Cardiac fibroblast (primary cell): ENCODE measurements around the gene RTP3.
A peak's percentile ranks its signal among the peaks of the same experiment; 100 is the strongest.
"Not testable (repeated sequence)": the region's sequence is repeated elsewhere in the genome, so short reads cannot be mapped to it uniquely, and the experiment has no call there.

Source experiments
- DNase-seq, 2 donors: peaks; one replicate each; pipeline versions ENCODE4 v3.0.0 to v3.0.0-alpha.2; 2010; ENCODE audit warnings: low read depth in 2 of 2
- H3K4me3 ChIP-seq, 2 donors: replicated peaks in 1 of 2; 1 replicate in 1 of 2; 2 replicates in 1 of 2; pipeline ENCODE4 v1.5.1; 2011; ENCODE audit warnings: low read depth in 2 of 2, low read length in 2 of 2, mild to moderate bottlenecking in 2 of 2, moderate library complexity in 1 of 2
- TF ChIP-seq, protein P1 (sequence below): IDR thresholded peaks from one replicate; pipeline ENCODE4 v1.5.1; 2011; ENCODE audit warnings: low read depth, mild to moderate bottlenecking, low read length, inconsistent platforms

Gene RTP3

DNA sequence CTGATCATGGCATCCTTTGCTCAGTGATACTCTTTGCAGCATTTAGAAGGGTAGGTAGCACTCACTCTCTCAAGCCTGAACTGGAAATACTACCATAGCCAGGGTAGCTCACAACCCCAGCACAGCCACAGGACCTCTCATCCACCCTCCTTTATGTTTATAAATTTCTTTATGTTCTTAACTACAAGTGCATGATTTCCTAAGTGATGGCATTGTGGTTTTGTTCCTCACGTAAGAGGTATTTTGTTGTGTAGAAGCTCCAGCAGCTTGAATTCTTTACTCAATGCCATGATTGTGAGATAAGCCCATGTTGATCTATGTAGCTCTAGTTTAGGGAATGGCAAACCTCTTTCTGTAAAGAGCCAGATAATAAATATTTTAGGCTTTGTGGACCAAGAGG, 7.9 kb upstream of the RTP3 start:
- peak in 1 of 2 donors; percentile 79 for DNase-seq
- TF ChIP-seq, protein P1, sequence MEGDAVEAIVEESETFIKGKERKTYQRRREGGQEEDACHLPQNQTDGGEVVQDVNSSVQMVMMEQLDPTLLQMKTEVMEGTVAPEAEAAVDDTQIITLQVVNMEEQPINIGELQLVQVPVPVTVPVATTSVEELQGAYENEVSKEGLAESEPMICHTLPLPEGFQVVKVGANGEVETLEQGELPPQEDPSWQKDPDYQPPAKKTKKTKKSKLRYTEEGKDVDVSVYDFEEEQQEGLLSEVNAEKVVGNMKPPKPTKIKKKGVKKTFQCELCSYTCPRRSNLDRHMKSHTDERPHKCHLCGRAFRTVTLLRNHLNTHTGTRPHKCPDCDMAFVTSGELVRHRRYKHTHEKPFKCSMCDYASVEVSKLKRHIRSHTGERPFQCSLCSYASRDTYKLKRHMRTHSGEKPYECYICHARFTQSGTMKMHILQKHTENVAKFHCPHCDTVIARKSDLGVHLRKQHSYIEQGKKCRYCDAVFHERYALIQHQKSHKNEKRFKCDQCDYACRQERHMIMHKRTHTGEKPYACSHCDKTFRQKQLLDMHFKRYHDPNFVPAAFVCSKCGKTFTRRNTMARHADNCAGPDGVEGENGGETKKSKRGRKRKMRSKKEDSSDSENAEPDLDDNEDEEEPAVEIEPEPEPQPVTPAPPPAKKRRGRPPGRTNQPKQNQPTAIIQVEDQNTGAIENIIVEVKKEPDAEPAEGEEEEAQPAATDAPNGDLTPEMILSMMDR = no peak

DNA sequence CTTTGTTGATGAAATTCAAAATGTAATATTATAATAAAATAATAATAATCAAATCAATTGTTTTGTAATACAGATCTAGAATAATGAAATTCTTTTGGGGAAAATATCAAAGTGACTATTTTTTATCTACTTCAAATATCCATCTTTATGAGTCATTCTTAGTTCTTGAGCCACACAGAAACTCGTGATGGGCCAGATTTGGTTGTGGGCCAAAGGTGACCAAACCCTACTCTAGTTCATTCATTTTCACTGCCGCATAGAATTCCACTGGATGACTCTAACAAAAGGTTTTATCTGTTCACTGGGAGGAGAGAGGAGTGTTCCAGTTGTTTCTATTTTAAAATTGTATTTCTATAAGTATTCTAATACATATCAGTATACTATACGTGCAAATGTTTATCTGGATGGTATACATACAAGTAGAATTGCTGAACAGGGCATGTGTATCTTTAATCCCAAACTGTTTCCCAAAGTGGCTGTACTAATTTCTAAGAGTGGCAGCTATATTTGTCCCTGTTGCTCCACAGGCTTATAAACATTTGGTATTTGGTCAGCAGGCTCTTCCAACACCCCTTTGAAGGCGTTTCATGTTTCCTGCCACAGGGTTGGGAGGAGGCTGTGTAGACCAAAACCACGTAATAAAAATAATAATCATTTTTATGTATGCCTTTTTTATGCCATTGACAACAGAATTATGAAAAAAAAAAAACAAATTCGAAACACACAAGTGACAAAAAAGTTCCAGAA, 7.3 kb upstream of the RTP3 start:
- TF ChIP-seq, protein P1 = no peak
- DNase-seq = peak in 1 of 2 donors; percentile 82

More for the DNA sequence above, 7.9 kb upstream of the RTP3 start:
- no peak overlapping the region for H3K4me3 ChIP-seq

DNA sequence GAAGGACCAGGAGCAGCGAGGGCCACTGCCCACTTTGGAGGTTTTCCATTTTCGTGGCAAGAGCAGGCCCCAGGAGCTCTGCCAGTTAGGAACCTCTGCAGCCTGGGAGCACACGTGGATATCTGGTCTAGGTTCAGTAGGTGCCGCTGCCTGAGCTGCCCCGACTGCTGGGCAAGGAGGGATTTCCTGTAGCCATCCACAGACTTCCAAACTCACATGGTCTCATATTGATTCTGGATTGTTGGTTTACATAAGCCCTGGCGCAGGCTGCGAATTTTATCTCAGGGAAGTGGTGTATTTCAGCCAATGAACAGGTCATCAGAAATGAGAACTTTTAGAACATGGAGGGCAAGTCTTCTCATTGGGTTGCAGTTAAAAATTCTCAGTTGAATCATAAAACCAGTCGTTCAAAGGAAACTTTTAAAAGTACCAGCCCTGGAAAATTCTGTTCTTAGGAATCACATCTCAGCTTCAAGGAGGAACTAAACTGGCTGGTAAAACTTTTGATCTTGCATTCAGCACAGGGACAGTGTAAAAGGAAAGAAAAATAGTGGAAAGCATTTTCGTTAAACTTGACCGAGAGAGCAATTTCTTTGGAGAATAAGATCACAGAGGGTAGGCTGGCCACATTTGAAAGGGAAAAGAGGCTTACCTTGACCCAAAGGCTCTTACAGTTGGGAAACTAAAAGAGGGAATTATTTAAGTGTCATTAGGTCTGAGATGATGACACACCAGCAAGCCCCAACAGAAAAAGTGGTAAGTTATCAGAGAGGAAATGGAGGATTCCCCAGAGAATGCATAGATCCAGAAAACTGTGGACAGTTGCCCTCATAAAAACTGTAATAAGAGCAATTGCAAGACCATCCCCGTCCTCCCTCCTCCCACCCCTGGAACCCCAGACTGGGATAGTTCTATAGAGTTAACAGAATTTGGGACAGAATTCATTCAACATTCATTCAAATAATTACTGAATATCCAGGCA, 6.4 kb upstream of the RTP3 start:
- H3K4me3 ChIP-seq = no peak overlapping the region
- DNase-seq = peak in 1 of 2 donors; percentile 32
- TF ChIP-seq, protein P1 = no peak

More for the DNA sequence above, 7.3 kb upstream of the RTP3 start:
- H3K4me3 ChIP-seq = no peak overlapping the region

DNA sequence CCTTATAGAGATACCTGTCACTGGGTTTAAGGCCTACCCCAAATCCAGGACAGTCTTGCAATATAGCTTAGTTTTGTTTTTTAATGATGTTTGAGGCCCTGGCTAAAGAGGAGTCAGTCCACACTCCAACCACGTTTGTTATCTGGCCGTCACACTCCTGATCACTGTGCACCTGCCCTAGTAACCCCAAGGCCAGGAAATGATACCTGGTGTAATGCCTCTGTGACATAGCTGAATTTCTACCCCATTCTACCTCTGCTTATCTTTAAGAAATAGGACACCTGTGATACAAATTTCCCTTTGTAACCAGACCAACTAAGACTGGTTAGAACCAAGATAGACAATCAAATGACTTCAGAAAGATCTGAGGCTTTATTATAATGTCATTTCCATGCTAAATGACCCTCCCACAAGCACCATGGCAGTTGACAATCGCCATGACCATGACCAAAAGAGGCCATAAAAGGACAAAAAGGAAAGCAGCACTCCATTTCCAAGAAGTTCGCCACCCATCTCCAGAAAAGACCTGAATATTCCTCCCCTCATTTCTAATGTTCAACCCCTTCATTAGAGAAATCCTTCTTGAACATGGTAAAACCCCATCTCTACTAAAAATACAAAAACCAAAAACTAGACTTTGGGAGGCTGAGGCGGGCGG, 4.8 kb upstream of the RTP3 start:
- TF ChIP-seq, protein P1 = no peak
- no peak for DNase-seq

DNA sequence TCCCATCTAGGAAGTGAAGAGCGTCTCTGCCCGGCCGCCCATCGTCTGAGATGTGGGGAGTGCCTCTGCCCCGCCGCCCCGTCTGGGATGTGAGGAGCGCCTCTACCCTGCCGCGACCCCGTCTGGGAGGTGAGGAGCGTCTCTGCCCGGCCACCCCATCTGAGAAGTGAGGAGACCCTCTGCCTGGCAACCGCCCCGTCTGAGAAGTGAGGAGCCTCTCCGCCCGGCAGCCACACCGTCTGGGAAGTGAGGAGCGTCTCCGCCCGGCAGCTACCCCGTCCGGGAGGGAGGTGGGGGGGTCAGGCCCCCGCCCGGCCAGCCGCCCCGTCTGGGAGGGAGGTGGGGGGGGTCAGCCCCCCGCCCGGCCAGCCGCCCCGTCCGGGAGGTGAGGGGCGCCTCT, 3.3 kb upstream of the RTP3 start:
- H3K4me3 ChIP-seq, DNase-seq: not testable (repeated sequence)

More for the DNA sequence above, 4.8 kb upstream of the RTP3 start:
- no peak overlapping the region for H3K4me3 ChIP-seq

DNA sequence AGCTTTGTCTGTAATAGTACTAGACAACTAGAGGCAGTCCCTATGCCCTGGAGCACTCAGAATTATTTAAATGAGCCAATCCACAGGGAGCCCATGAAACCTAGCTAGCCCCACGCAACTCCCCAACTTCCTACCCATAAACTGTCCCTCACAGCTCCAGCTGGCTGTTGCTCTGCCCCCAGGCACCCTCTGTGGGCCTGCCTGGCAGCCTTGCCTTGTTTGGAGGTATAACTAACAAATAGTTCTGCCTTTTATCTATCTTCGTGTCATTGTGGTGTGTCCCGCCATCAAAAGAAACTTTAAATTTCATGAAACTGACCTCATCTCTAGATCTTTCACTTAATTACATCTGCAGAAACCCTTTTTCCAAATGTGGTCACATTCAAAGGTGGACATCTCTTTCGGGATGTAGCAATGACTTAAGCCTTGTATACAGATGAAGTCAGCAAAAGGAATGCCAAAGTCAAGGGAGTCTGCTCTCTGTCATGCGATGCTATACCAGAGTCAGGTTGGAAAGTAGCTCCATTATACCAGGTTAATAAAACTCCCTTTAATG, 1.8 kb upstream of the RTP3 start:
- no peak overlapping the region for H3K4me3 ChIP-seq
- DNase-seq = peak in 1 of 2 donors; percentile 82
- TF ChIP-seq, protein P1 = no peak
